Stimulated activated CD8-positive, alpha-beta memory T cell treated with anti-CD3 and anti-CD28 coated beads, Interleukin-12 subunit alpha, Interleukin-12 subunit beta, amount 100 ng/mL, for 24 hours (primary cell): ENCODE results near the gene NDUFAF4.
"Not testable (repeated sequence)": the region's sequence is repeated elsewhere in the genome, so short reads cannot be mapped to it uniquely, and the experiment has no call there.

Experiments used
- DNase-seq: peaks from one replicate; pipeline ENCODE4 v3.0.0-alpha.2; 2020; ENCODE audit errors: extremely low read depth

The NDUFAF4 gene

DNA sequence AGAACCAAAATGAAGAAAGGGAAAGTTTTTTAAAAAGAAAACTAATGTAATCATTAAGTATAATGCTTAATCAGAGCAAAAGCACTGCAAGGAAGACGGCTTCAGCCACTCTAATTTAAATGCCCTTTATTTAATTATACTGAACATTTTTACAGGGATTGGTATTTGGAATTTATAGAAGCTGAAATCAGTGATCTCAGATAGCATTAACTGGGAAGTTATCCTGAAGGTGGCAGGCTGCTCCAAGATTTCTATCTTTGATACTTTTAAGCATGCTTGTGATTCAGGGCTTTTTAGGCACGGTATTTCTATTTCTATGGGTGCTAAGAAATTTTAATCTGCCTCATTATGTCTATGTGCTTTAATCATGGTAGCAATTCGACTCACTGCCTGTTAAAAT lies 1.3 kb upstream of the NDUFAF4 start:
- DNase-seq = no peak

DNA sequence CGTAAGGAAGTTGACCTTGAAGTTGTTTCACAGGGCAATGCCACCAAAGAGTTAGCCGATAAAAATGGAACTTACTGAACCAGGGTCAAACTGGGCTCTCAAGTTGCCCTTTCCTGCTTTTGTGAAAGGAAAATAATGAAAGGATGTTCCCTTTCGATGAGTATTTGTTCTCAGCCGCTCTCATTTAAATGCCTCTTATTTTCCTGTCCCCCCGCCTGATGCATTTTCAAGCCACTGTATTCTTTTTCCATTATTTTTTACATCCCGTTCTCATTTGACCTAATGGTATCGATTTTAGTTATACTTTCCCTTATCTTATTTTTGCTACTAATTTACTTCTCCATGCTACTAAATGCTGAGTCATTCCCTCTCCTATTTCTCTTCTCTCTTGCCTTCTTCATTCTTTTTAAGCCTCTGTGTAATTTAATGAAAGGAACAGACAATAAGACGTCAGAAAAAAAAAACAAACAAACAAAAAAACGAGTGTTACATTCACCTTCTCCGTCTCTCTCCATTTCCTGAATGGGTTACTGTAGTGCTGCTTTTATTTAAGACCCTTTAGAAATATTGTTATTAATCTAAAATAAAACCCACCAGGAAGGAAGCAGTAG lies 655 bp upstream of the NDUFAF4 start:
- no peak for DNase-seq

DNA sequence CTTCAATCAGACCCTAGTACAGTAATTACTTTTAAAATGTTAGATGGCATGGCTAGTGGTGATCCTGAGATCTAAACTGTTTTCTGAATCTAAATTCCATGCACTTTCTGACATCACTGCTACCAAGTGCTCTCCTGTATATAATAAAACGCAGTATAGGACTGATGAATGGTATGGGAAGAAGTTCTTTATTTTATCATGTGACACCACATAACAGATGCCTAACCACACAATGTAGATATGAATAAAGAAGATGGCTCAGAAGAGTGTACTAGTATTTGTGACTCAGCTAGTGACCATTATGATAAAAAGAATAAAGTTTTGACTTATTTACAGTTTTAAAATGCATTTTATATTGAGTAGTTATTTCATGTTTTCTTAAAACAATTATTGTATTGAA lies 8.5 kb downstream of the NDUFAF4 start:
- no peak for DNase-seq

DNA sequence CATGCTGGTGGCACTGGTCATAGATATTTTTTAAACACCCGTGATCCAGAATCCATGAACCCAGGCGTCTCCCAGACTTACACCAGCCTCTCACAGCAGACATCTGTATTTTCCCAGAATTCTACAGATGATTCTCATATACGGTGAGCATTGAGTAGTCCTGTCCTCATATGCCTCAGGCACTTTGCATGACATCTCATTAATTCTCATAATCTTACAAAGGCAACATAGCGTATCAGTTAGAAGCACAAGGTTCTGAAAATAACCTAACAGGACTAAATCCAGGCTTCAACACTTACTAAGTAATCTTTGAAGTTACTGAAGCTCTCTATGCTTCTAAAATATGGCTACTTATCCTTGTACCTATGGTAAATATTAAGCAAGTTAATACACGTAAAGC lies 8.9 kb downstream of the NDUFAF4 start:
- no peak for DNase-seq

DNA sequence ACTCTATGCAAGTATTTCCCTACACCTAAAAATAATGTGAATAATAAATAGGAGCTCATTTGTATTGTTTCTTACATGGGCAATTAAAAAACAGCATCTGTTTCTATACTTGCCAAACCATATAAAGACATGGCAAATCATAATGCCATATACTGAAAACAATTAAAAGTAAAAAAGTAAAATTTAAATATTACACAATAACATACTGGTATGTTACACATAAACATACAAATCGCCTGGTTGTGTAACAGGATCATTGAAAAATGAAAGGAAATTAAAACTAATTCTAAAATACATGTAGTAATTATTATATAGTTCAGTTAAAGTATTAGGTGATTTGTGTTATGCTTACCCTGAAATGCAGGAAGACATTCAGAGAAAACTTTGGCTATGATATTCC lies 11.2 kb downstream of the NDUFAF4 start:
- DNase-seq = no peak

DNA sequence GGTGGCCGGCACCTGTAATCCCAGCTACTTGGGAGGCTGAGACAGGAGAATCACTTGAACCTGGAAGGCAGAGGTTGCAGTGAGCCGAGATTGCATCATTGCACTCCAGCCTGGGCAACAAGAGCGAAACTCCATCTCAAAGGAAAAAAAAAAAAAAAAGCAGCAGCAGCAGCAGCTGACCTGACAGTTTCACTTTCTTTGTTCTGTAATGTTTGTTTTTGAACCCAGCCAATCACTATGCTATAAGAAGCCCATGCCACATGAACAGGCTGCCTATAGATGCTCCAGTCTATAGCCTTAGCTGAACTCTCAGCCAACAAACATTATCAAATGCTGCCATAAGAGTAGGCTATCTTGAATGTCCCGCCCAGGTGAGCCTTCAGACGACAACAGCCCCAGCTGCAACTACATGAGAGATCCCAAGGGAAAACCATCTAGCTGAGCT lies 12.5 kb downstream of the NDUFAF4 start:
- DNase-seq = not testable (repeated sequence)

DNA sequence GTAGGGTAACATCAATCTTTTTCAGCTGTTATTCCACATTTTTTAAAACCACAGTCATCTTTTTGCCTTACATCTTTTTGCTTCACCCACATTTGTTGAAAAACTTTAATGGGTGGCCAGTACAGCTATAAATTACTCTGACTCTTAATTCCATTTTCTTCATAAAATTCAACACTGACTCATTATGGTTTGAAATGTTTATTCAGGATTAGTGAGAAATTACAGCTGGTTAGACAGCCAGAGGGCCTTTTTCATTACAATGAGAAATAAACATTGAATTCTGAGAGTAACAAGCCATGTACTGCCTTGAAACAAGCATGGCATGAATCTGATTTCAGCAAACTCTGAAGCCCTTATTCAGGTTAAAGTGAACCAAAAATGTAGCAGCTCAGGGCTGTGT lies 19.5 kb downstream of the NDUFAF4 start:
- DNase-seq = no peak

DNA sequence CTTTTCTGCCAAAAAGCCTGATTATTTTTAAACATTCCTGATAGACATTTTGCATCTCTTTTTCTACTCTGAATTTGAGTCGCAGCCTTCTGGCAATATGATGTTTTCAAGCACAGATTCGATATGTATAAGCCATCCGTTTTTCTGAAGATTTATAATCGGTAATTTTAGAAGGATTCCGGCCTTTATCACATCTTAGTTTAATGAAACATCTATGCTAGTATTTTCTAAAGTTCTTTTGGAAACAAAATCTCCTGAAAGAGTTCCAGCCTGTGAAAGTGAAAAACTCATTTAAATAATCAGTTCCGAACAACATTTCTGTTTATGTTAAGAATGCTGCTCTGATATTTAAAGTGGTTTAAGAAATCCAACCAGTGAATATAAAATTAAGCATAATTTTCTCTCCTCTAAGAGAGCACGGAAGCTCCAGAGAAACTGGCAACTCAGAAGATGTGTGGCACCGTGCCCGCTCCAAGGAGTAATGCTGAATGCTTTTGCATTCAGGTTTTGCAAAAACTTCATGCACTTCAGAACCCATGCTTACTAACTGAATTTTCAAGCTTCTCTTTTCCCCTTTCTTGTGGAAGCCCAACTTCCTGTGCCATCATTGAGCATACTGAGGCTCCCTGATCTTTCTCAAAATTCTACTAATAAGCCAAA lies 20.7 kb downstream of the NDUFAF4 start:
- DNase-seq = no peak

DNA sequence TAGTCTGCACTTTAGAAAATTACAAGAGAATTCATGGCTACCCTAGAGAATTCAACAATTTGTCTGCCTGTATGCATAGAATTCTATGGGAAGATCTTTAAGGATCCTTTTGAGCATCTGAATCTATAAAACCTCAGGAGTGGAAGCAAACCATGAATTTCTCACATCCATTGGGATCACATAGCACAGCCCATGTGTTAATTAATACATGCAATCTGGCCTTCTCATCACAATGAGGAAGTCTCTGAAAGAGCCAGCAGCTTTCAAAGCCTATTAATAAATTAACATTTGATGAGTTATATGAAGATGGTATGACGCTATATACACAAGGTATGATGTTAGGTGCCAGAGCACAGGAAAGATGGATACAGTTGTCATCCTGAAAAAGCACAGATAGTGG lies 24.7 kb downstream of the NDUFAF4 start:
- no peak for DNase-seq

DNA sequence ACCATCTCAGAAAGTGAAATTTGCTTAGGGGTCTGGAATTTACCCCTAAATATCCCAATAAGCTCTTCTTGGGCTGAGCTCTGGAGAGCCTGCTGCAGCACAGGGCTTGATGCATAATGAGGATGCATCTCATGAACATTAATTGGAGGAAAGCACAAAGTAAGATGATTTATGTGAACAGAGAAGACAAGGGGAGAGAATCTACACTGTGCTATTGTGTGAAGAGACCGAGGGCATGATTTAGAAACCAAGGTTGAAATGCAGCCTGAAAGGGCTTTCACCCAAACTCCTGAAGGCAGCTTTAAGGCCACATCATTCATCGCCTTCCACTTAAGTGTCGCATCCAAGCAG lies 32.7 kb downstream of the NDUFAF4 start:
- DNase-seq = no peak

DNA sequence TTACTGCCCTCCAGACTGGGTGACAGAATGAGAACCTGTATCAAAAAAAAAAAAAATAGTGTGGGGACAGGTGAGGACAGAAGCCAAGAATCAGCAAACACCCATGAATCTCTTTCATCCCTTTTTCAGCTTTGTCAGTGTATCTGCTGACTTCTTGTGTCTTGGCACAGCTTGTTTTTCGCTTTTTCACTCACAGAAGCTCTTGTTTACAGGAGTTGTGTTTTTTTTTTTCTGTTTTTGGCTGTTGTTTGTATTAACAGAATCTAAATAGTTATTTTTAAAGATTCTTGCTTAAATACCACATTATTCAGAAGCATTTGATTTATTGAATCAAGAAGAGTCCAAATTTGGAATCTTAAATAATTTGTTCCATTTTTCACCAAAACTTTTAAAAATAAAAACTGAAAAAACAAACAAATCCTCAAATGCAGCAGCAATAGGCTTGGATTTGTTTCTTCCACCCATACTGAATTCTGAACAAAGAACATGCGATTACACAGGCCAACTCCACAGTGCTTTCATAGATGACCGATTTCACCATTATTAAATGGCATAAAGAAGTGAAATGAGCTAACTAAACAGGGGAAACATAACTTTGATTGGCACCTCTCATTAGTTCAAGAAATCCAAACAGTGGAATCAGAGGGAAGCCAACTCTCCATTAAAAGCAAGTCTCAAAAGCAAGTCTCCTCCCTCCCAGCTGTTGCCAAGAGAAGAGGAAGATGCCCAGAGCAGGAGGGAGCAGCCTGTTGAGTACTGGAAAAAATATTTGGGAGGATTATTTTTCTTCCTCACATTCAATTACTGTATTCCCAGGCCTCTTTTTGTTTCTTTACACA lies 33.3 kb downstream of the NDUFAF4 start:
- no peak for DNase-seq

DNA sequence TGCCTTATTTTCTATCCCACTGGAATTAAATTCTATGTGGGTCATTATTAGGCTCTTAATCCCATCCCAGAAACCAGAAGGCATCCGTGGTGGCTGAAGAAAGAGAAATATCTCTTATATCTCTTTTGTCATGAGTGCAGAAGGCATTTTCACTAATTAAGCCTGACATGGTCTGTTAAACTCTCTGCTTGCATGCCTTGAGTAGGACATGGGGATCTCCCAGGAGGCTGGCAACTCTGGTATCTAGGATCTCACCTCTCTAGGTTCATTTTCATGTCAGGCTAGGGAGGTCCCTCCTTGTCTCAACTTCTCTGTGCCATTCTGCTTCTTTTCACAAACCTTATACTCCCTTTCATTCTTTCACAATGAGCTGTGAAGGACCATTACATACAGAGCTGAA lies 35.1 kb downstream of the NDUFAF4 start:
- DNase-seq = no peak

DNA sequence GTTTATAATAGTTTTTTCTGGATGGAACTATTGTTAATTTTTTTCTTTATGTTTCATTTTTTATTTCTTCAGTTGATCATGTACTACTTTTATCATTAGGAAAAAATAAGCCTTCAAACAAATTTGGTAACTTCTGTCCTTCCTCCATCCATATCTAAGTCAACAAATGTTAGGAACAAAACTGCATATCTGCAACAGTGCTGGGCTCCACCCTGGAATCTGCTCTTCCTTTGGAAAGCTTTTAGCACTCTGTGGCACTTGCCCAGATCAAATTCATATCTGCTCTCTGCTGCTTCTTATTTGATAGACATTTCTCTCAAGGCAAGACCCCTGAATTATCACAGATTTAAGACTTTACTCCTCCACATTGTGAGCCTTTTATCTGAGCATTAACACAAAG lies 36.1 kb downstream of the NDUFAF4 start:
- DNase-seq = no peak

DNA sequence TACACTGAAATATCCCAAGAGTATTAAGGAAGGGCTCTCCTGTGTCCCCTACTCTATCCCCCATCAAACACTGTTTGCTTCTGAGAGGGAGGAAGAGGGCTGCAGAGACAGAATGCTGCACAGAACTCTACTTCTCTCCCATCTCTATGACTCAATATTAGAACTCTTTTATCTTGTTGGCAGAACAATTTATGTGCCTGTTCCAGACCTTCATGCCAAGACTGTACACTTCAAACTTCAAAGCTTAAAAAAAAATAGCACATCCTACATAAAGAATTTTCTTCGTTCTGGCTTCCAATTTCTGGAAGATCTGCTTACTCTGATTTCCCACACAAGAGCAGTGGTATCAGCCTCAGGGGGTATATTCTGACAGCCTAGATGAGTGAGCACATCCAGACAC lies 40.8 kb downstream of the NDUFAF4 start:
- no peak for DNase-seq

DNA sequence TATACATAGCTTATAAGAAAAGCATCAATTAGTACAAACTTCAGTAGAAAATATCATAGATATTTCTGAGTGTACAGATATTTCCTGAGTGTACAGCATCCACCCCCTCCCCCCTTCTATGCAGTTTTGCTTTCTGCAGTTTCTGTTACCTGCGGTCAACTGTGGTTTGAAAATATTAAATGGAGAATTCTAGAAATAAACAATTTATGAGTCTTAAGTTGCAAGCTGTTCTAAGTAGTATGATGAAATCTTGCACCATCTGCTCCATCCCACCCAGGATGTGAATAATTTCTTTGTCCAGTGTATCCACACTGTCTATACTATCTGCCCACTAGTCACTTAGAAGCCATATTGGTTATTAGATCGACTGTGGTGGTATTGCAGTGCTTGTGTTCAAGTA lies 44.6 kb downstream of the NDUFAF4 start:
- DNase-seq = no peak

DNA sequence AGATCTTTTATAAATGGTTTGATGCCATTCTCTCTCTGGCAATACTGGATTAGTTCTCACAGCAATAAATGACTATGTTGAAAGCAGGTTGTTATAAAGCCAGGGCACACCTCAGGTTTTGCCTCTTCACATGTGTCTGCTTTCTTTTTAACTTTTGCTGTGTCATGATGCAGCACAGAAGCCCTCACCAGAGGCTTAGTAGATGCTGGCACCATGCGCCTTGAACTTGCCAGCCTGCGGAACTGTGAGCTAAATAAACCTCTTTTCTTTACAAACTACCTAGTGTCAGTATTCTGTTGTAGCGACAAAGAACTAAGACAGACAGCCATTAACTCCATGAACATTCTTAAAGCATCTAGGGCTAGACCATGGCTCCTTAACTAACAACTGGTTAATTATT lies 45.1 kb downstream of the NDUFAF4 start:
- DNase-seq = no peak

DNA sequence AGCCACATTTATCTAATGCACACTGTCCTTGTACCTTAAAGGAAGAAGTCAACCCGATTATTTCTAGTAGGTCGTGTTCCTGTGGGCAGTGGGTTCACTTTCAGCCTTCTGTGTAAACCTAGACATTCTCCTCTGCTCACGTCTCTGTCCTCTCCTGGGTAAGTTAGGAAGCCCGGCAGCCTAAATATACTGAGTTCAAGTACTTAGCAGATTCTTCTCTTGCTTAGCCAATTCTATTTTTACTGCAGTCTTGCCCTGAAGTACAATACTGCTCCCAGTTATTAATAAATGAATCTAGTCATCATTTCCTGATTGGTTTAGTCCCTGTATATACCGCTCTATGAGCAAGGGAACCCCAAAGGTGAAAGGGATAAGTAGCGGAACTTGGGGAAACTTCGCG lies 45.8 kb downstream of the NDUFAF4 start:
- DNase-seq = no peak

DNA sequence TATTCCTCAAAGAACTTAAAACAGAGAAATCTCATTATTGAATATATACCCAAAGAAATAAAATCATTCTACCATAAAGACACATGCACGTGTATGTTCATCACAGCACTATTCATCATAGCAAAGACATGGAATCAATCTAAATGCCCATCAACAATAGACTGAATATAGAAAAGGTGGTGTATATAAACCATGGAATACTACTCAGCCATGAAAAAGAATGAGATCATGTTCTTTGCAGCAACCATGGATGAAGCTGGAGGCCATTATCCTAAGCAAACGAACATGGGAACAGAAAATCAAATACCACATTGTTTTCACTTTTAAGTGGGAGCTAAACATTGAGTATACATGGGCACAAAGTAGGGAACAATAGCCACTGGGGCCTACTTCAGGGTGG lies 48.1 kb downstream of the NDUFAF4 start:
- DNase-seq = no peak

DNA sequence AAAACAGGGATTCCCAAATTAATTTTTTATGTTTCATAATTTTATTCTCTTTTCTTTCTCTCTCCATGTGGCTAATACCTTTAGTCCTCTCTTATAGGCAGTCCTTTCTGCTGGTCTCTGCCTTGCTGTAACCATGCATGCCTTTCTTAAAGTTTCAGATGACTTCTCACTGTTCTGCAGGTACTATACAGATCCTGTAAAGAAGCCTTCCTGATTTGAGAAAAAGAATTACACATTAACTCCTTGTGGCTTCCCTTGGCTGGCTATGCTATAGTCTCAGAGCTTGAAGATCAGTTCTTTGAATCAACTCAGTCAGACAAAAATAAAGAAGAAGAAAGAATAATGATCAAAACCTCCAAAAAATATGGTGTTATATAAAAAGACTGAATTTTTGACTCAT lies 53.2 kb downstream of the NDUFAF4 start:
- no peak for DNase-seq

DNA sequence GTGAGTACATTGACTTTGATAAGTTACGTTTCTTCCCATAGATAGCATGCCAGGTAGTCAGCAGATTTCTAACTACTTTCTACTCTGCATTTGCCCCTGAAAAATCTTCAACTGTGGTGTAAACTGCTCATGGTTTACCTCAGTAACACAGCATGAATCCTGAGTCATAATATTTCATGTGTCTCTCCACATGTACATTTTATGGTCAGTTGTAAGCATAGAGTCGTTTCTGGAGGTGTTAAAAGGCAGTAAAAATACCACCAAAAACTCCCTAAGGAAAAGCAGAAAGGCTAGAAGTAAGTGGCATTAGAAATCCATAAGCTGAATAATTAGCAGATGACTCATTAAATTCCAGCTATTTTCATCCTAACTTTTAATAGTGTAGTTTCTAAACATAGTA lies 56.3 kb downstream of the NDUFAF4 start:
- DNase-seq = no peak
